ENCODE results near the gene PPIL3.

Gene PPIL3

DNA sequence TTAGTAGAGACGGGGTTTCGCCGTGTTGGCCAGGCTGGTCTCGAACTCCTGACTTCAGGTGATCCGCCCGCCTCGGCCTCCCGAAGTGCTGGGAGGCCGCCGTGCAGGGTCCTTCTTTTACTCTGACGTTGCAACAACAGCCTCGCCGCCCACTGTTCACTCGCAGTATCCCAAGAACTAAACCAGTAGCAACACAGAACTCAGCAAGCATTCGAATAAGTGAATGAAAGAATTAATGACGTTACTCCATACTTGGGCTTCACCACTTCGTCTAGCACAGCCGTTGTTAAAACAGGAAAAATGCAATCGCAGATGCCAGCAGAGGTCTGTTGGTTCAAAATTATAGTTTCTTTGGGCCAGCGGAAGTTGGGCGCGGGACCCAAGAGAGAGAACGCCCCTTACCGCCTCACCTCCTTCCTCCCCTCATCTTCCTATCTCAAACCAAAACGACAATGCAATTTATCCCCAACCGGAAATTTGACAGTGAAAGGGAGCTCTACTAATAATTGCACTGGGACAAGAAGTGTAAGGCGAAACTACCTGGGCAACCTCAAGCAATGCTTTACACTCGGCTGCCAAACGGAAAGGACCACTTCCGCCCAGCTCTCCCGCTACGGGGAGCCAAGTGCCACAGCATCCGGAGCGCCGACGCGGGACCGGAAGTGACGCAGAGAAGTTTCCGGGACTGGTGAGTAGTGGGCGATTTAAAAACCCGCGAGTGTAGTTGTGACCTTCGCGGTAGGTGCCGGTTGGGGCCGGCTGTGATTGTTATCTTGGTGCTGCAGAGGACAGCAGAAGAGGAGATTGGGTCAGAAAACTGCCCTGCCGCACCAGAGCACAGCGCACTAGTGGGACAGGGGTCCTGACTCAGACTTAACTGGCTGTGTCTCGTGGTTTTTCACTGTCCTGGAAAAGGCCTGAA is at the start of gene PPIL3, which contains the start of gene NIF3L1:
Gene PPIL3, minus strand, starts transcription at position 374 of the 922 bp plus-strand sequence. CDS start 1,462 bp downstream, outside the sequence.
Gene NIF3L1, plus strand, starts transcription at position 668 of the 922 bp plus-strand sequence. CDS start 2,573 bp downstream, outside the sequence.
- TF ChIP-seq CTCF (IDR thresholded peaks at IDR 0.05; ENCODE audit: borderline replicate concordance, insufficient read depth, low read depth, low read length): no peak
- H3K4me3 ChIP-seq (ENCODE audit: low read depth, low read length): peak within 1 kb of the TSS; percentile 58

DNA sequence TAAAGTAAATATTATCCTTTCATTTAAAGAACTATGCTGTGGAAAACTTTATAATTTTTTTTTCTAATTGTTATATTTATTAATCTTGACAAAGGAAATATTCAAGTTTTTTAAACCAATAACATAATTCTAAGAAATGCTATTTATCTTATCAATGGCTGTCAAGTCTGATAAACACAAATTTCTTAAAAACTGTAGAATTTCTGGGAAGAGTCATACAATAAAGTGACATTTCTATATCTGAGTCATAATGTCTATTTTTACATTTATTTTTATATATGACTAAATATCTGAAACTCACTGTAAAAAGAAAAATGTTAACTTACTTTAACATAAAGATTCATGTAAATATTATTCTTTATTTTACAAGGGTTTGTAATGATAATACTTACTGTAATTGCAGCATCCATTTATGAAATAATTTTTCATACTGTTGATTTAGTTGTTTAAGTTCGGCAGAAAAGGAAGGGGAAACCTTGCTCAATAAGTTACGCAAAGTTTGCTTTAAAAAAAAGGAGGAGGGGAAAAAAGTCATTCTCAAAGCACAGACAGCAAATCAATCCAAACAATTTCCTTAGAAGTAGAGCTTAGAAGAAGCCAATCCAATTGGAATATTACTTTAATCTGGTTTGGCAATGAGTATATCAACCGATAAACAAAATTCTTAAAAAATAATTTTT is 42.2 kb upstream of the PPIL3 start:
- H3K4me3 ChIP-seq (ENCODE audit: low read depth, low read length): no peak overlapping the region
- no peak for TF ChIP-seq CTCF (IDR thresholded peaks at IDR 0.05; ENCODE audit: borderline replicate concordance, insufficient read depth, low read depth, low read length)

- TF ChIP-seq CTCF (IDR thresholded peaks at IDR 0.05; ENCODE audit: borderline replicate concordance, insufficient read depth, low read depth, low read length): no peak
- H3K4me3 ChIP-seq (ENCODE audit: low read depth, low read length): no peak overlapping the region
Measured at GRCh38 chr2:200929334-200930249, 40.7 kb upstream of the PPIL3 start.

GRCh38 chr2:200922439-200922838 is 33.6 kb upstream of the PPIL3 start:
- H3K4me3 ChIP-seq (ENCODE audit: low read depth, low read length): no peak overlapping the region
- TF ChIP-seq CTCF (IDR thresholded peaks at IDR 0.05; ENCODE audit: borderline replicate concordance, insufficient read depth, low read depth, low read length): no peak

GRCh38 chr2:200913654-200914053 is 24.8 kb upstream of the PPIL3 start:
- H3K4me3 ChIP-seq (ENCODE audit: low read depth, low read length): no peak overlapping the region
- TF ChIP-seq CTCF (IDR thresholded peaks at IDR 0.05; ENCODE audit: borderline replicate concordance, insufficient read depth, low read depth, low read length): no peak

GRCh38 chr2:200909958-200910357 is 21.1 kb upstream of the PPIL3 start:
- TF ChIP-seq CTCF (IDR thresholded peaks at IDR 0.05; ENCODE audit: borderline replicate concordance, insufficient read depth, low read depth, low read length): no peak
- no peak overlapping the region for H3K4me3 ChIP-seq (ENCODE audit: low read depth, low read length)

Measured in GM12875 (cell line).